Central memory CD8-positive, alpha-beta T cell (primary cell): Measurements from ENCODE around the gene BCHE.

Experiments
- ATAC-seq: fragments of 150-1000 bp; cut with Tn5 transposase; replicated peaks from 2 replicates; pipeline ENCODE4 v1.10.0; 2022; ENCODE audit warnings: mild to moderate bottlenecking, moderate FRiP score, moderate number of reproducible peaks; ENCODE audit not compliant: poor library complexity, severe bottlenecking; ENCODE audit errors: extremely low read depth
- DNase-seq, 2 donors: peaks; one replicate each; pipeline ENCODE4 v3.0.0; 2021; ENCODE audit warnings: low spot score in 2 of 2
- H3K27ac Mint-ChIP-seq: one replicate; pipeline ENCODE4 v1.8.0; 2022; ENCODE audit warnings: low read depth, mild to moderate bottlenecking, moderate library complexity, mixed read lengths
- H3K27me3 Mint-ChIP-seq: one replicate; pipeline ENCODE4 v1.8.0; 2022; ENCODE audit warnings: mixed read lengths
- H3K36me3 Mint-ChIP-seq: one replicate; pipeline ENCODE4 v1.8.0; 2022; ENCODE audit warnings: mild to moderate bottlenecking, moderate library complexity, mixed read lengths; ENCODE audit not compliant: insufficient read depth
- H3K4me1 Mint-ChIP-seq: one replicate; pipeline ENCODE4 v1.8.0; 2022; ENCODE audit warnings: mixed read lengths
- H3K4me3 Mint-ChIP-seq: one replicate; pipeline ENCODE4 v1.8.0; 2022; ENCODE audit warnings: mild to moderate bottlenecking, moderate library complexity, mixed read lengths
- H3K9me3 Mint-ChIP-seq: one replicate; pipeline ENCODE4 v1.8.0; 2022; ENCODE audit warnings: mixed read lengths

BCHE gene

GRCh38 chr3:165729756-165730155, 107.5 kb downstream of the BCHE start:
- Mint-ChIP-seq H3K4me1 (no peaks in the 10 kb centered on the region), H3K9me3 (peaks cover 7% of the 10 kb centered on the region), H3K27ac (no peak overlapping the region), H3K36me3 (peaks cover 4% of the 10 kb centered on the region), H3K4me3 (no peak overlapping the region), H3K27me3 (no peaks in the 10 kb centered on the region)
- ATAC-seq = no peak
- DNase-seq = no peak

GRCh38 chr3:165728924-165729323, 108.3 kb downstream of the BCHE start:
- no peak overlapping the region for H3K4me3 Mint-ChIP-seq
- H3K36me3 Mint-ChIP-seq = peaks cover 4% of the 10 kb centered on the region
- no peak for ATAC-seq
- no peak overlapping the region for H3K27ac Mint-ChIP-seq
- no peaks in the 10 kb centered on the region for H3K27me3 Mint-ChIP-seq
- H3K9me3 Mint-ChIP-seq = peaks cover 7% of the 10 kb centered on the region
- no peak for DNase-seq
- no peaks in the 10 kb centered on the region for H3K4me1 Mint-ChIP-seq

DNA sequence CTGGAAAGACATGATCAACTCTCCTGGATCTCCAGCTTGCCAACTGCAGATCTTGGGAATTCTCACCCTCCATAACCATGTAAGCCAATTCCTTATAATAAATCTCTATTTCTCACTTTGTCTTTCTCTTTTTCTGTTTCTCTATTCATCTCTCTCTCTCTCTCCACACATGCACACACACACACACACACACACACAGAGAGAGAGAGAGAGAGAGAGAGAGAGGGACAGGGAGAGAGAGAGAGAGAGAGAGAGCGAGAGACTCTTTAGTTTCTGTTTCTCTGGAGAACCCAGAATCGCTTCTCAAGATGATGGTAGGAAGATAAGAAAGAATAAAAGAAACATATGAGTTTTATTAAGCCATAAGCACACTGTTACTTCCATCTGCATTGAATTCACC, 111.9 kb downstream of the BCHE start:
- ATAC-seq (no peak), DNase-seq (no peak)
- Mint-ChIP-seq H3K27me3 (no peaks in the 10 kb centered on the region), H3K4me3 (no peak overlapping the region), H3K36me3 (peaks cover 2% of the 10 kb centered on the region), H3K9me3 (peaks cover 15% of the 10 kb centered on the region), H3K27ac (no peak overlapping the region), H3K4me1 (no peaks in the 10 kb centered on the region)
